ENCODE results near the gene SEMA3D.

The SEMA3D gene

GRCh38 chr7:85125651-85126131, 61.2 kb downstream of the SEMA3D start:
- DNase-seq (ENCODE audit: low read depth), result no peak

- no peak for DNase-seq (ENCODE audit: low read depth)
Measured at GRCh38 chr7:85125176-85125575, 61.7 kb downstream of the SEMA3D start.

GRCh38 chr7:85119934-85120333, 66.9 kb downstream of the SEMA3D start:
- DNase-seq (ENCODE audit: low read depth), result no peak

DNA sequence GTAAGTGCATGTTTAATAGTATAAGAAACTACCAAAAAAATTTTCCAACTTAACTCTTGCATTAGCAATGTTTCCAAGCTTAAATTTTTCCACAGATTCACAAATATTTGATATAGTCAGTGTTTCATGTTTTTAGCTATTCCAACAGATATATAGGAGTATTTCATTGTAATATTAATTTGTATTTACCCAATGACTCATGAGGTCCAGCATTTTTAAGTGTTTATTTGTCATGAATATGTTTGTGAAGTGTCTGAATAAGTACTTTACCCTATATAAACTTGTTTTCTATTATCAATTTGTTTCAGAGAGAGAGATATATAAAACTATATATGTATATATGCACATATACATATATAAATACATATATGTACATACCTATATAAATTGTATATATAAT, 71.0 kb downstream of the SEMA3D start:
- no peak for DNase-seq (ENCODE audit: low read depth)

- DNase-seq (ENCODE audit: low read depth), result no peak
Measured at GRCh38 chr7:85115006-85115405, 71.8 kb downstream of the SEMA3D start.

- no peak for DNase-seq (ENCODE audit: low read depth)
Measured at GRCh38 chr7:85114342-85114741, 72.5 kb downstream of the SEMA3D start.

DNA sequence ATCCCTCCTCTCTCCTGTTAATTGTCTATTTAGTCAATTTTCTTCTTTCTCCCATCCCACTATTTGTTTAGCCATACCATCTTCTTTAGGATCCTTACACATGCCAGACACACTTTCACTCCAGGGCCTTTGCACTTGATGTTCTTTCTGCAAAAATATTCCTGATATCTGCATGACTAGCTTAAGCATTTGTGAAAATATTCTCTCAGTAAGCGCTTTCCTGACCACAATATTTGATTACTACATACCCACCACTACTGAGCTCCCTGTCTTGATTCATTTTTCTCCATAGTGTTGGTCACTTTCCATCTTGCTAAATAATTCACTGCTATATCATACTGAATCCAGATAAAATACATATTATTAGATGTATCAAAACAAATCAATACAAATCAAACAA, 75.1 kb downstream of the SEMA3D start:
- DNase-seq (ENCODE audit: low read depth), result no peak

DNA sequence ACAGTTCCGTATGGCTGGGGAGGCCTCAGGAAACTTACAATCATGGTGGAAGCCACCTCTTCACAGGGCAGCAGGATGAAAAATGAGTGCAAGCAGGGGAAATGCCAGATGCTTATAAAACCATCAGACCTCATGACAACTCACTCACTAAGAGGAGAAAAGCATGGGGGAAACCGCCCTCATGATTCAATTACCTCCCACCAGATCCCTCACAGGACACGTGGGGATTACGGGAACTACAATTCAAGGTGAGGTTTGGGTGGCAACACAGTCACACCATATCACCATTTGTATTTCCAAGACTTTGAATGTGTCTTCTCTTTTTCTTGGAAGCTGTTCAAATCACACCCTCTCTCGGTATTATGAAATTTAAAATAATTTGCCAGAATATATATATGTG, 80.1 kb downstream of the SEMA3D start:
- DNase-seq (ENCODE audit: low read depth), result no peak

DNA sequence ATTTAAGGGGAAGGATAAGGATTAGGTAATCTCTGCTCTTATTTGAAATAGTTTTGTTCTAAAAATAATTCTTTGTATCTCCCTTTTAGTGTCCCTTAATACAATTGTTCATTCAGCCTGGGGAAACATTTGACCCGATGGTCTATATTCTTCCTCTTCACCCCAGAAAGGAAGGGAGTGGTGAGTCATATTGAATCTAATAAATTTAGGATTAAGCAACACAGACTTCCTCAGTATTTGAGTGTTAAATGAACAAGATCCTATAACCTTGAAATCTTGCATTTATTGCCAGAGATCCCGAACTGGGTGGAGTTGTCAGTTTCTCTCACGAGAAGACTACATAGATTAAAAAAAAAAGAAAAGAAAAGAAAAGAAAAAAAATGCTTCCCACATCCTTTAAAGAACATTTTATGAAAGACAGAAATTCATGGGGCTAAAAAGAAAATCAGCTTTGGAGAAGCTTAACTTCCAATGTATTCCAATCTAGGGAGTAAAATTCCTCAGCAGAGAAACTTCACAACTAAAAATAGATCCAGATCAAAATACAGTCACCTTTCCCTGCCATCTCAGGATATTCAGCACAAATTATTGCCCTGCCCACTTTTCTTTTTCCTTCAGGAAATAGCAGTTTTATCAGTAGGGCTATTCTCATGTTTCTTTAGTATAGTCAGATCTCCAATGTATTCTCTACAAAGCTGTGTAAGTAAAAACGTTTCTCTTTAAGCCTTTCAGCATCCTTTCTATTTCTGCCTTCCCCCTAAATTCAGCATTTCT, 82.2 kb downstream of the SEMA3D start:
- no peak for DNase-seq (ENCODE audit: low read depth)

- no peak for DNase-seq (ENCODE audit: low read depth)
Measured at GRCh38 chr7:85103962-85104361, 82.9 kb downstream of the SEMA3D start.

- DNase-seq (ENCODE audit: low read depth), result no peak
Measured at GRCh38 chr7:85103357-85103756, 83.5 kb downstream of the SEMA3D start.

DNA sequence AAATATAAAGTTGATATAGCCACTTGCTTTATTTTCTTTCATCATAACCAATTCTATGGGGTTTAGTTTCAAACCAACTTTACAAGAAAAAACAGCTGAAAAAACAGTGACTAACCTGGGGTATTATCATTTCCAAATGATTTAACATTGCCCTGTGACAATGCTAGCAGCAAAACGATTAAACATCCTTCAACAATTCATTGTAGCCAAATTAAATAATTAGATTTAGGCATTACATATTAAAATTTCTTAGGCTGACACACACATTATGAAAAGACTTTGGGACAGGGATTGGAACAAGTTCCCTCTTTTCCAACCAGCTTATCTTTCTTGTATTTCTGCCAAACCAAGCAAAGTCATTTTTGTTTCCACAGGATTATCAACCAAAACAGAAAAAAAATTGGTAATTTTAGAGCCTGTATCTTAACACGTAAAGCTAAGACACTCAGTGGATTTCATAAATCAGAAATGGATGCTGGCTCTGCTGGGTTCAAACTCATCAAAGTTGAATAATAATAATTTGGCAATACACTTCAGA, 84.0 kb downstream of the SEMA3D start:
- DNase-seq (ENCODE audit: low read depth), result no peak

DNA sequence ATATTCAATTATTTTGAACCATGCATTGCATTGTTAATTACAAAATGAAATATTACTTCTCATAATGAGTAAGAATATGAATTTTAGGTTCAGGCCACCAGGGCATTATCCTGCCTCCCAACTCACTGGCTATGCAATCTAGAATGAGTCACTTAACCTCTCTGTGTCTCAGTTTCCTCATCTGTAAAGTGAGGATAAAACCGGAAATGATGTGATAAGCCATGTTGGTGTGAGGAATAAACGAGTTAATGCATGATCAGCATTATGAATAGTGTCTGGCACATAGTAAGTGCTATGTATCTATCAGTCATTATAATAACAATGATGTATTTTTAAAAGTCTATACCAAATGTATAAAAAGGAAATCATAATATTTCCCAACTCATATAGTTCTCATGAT, 85.5 kb downstream of the SEMA3D start:
- no peak for DNase-seq (ENCODE audit: low read depth)

DNA sequence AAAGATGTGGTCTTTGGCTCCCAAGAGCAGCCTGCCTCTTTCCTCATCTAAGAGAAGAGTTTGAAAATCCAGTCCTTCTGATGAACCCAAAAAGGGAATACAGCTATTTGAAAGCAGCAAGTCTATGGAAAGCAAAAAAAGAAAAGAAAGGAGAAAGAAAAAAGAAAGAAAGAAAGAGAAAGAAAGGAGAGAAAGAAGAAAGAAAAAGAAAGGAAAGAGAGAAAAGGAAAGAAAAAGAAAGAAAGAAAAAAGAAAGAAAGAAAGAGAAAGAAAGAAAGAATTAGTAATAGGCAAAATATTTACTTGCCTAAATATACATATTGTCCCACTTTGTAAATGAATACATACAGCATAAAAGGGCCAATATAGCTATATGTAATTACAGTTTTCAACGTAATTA, 89.0 kb downstream of the SEMA3D start:
- no peak for DNase-seq (ENCODE audit: low read depth)

GRCh38 chr7:85095806-85096205, 91.0 kb downstream of the SEMA3D start:
- no peak for DNase-seq (ENCODE audit: low read depth)

- no peak for DNase-seq (ENCODE audit: low read depth)
Measured at GRCh38 chr7:85095366-85095765, 91.5 kb downstream of the SEMA3D start.

- no peak for DNase-seq (ENCODE audit: low read depth)
Measured at GRCh38 chr7:85094046-85094725, 92.7 kb downstream of the SEMA3D start.

- no peak for DNase-seq (ENCODE audit: low read depth)
Measured at GRCh38 chr7:85091565-85091928, 95.3 kb downstream of the SEMA3D start.

- no peak for DNase-seq (ENCODE audit: low read depth)
Measured at GRCh38 chr7:85090919-85091564, 95.8 kb downstream of the SEMA3D start.

DNA sequence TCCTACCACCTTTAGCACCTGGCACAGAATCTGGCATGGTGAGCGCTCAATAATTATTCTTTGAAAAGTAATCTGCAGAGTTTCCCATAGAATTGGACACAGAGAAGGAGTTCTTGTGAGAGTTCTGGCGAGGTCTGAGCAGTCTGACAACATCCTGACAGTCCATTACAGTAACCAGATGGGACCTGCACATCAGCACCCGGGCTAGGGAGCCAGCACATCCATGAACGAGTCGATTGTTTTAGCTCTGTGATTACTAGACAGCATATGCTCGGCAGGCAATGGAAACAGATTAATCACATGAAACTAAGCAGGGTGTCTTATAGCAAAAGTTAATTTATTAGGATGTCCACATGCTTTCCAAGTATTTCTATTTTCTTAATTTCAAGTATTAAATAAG, 96.7 kb downstream of the SEMA3D start:
- DNase-seq (ENCODE audit: low read depth), result no peak

DNA sequence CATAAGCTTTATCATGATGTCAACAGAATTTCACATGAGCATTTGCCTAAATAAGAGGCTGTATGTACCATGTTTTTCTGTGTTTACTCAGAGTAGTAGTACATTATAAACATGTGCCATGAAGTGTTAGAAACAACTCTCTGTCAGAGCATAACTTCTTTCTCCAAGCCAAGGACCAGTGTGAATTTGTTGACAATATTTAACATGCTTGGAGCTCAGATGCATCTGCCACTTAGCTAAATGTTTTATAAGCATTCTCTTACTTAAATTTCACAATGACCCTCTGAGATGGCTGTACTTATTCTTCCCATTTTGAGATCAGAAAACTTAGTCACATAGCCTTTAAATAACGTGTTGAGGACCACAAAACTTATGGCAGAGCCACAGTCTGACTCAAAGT, 105.0 kb downstream of the SEMA3D start:
- DNase-seq (ENCODE audit: low read depth), result no peak

DNA sequence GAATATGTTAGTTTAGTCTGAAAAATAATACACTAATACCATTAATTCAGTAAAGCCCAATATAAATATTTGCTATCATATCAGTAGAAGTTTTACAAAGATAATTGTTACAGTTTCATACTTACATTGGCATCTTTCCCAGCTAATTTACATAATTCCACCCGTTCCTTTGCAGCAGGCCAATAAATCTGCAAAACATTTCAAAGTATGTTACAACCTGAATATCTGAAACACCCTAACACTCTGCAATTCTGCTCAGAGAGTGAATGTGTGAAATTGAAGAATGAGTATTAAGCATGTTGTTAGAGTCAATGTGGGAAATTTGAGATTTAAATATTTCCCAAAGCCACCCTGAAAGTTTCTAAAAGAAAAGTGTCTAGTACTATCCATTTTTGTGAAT, 105.5 kb downstream of the SEMA3D start:
- no peak for DNase-seq (ENCODE audit: low read depth)

DNA sequence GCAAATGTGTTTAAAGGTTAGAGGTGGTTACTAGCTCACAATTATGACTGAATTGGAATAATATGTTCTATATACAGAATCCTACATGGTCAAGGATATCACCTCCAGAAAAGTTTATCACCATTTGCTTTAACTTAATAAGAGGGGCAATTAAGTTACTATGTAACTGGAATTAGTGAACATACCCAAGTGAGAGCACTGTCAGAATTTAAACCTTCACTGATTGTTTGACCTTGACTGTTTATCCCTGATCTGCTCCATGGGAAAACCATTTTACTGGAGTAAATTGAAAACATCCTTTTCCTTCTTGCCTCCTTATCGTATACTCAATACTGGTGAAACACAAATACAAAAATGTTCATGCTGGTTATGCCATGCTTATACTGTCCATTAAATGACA, 107.4 kb downstream of the SEMA3D start:
- DNase-seq (ENCODE audit: low read depth), result no peak
